Glutamatergic neuron (in vitro differentiated cells): Measurements from ENCODE around the gene ATP2C2. TPM values are rescaled to one million over a fixed set of nuclear protein-coding genes. Genes with fewer than 3 reads are reported as not detected.
A peak's percentile ranks its signal among the peaks of the same experiment; 100 is the strongest.

Experiments used
- DNase-seq: peaks from one replicate; pipeline ENCODE4 v3.0.0; 2022
- H3K27ac Mint-ChIP-seq: one replicate; pipeline ENCODE4 v1.8.0; 2020; ENCODE audit warnings: mild to moderate bottlenecking, mixed read lengths, inconsistent platforms; ENCODE audit not compliant: unreplicated experiment
- H3K27me3 Mint-ChIP-seq: one replicate; pipeline ENCODE4 v1.8.0; 2020; ENCODE audit warnings: mild to moderate bottlenecking, moderate library complexity, mixed read lengths, inconsistent platforms; ENCODE audit not compliant: unreplicated experiment
- H3K36me3 Mint-ChIP-seq: one replicate; pipeline ENCODE4 v1.8.0; 2020; ENCODE audit warnings: mild to moderate bottlenecking, mixed read lengths, inconsistent platforms; ENCODE audit not compliant: unreplicated experiment
- H3K4me1 Mint-ChIP-seq: one replicate; pipeline ENCODE4 v1.8.0; 2020; ENCODE audit warnings: mild to moderate bottlenecking, low read depth, mixed read lengths, inconsistent platforms; ENCODE audit not compliant: unreplicated experiment
- H3K4me3 Mint-ChIP-seq: one replicate; pipeline ENCODE4 v1.8.0; 2020; ENCODE audit warnings: mild to moderate bottlenecking, mixed read lengths, inconsistent platforms; ENCODE audit not compliant: unreplicated experiment
- H3K9me3 Mint-ChIP-seq: one replicate; pipeline ENCODE4 v1.8.0; 2020; ENCODE audit warnings: mild to moderate bottlenecking, moderate library complexity, mixed read lengths, inconsistent platforms; ENCODE audit not compliant: unreplicated experiment
- total RNA-seq: library from RNA; stranded (reverse); fragmentation: NEBNext Ultra II Directional; extraction: Animal tissue kit (Norgen Biotek cat#: 25700); gene quantifications from one replicate; pipeline ENCODE4 v1.2.1, GENCODE V29; 2021; ENCODE audit not compliant: unreplicated experiment
- TF ChIP-seq, protein P1 (sequence below): fragments of 200-600 bp; sonication (generic); IDR thresholded peaks from one replicate; pipeline ENCODE4 v1.5.0; 2021; ENCODE audit not compliant: partially characterized antibody, unreplicated experiment

The ATP2C2 gene
- total RNA-seq, 1 donor from 2014 or later: not detected

DNA sequence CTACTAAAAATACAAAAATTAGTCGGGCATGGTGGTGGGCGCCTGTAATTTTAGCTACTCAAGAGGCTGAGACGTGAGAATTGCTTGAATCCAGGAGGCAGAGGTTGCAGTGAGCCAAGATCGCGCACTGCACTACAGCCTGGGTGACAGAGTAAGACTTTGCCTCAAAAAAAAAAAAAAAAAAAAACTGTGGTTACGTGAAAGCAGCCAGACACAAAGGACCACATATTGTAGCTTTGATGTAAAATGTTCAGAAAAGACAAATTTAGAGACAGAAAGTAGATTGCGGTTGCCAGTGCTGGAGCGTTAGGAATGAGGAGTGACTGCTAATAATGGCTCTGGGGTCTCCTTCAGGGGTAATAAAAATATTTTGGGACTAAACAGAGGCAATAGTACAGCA lies 140.2 kb downstream of the ATP2C2 start:
- H3K4me1 Mint-ChIP-seq: peaks cover 25% of the 10 kb centered on the region
- TF ChIP-seq, protein P1, sequence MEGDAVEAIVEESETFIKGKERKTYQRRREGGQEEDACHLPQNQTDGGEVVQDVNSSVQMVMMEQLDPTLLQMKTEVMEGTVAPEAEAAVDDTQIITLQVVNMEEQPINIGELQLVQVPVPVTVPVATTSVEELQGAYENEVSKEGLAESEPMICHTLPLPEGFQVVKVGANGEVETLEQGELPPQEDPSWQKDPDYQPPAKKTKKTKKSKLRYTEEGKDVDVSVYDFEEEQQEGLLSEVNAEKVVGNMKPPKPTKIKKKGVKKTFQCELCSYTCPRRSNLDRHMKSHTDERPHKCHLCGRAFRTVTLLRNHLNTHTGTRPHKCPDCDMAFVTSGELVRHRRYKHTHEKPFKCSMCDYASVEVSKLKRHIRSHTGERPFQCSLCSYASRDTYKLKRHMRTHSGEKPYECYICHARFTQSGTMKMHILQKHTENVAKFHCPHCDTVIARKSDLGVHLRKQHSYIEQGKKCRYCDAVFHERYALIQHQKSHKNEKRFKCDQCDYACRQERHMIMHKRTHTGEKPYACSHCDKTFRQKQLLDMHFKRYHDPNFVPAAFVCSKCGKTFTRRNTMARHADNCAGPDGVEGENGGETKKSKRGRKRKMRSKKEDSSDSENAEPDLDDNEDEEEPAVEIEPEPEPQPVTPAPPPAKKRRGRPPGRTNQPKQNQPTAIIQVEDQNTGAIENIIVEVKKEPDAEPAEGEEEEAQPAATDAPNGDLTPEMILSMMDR: no peak
- no peaks in the 10 kb centered on the region for H3K36me3 Mint-ChIP-seq
- H3K27me3 Mint-ChIP-seq: peaks cover 6% of the 10 kb centered on the region
- H3K27ac Mint-ChIP-seq: peak overlapping the region; percentile 17
- peaks cover 1% of the 10 kb centered on the region for H3K9me3 Mint-ChIP-seq
- DNase-seq: no peak
- H3K4me3 Mint-ChIP-seq: no peak overlapping the region

DNA sequence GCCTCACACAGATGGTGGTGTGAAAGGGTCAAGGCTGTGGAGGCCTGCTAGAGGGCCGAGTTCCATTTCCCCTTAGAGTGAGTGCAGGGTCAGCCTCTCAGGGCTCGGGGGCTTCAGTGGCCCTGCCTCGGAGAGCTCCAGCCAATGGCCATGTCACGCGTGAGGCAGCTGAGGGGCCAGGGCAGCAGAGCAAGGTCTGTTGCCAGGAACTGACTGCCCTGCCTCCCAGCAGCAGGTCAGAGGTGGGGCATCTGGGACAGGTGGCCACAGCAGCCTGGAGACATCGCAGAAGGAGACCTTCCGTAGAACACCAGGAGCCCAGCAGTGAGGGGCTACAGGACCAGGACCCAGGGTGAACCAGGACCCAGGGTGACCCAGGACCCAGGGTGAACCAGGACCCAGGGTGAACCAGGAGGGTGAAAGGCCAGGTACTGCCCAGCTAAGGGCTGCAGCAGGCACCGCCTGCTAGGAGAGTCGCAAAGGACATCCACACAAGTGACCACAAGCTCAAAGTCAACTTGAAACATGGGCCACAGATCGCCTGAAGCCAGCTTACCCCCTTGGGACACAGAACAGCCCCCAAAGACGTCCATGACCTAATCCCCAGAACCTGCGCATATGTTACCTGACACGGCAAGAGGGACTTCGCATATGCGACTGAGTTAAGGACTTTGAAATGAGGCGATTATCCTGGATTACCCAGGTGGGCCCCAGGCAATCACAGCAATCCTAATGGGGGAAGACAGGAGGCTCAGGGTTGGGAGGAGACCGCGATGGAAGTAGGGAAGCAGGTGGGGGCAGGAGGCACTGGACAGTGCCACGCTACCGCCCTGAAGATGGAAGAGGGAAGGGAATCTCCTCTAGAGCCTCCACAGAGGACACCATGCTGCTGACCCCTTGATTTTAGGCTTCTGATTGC lies 141.0 kb downstream of the ATP2C2 start:
- Mint-ChIP-seq H3K27me3 (peaks cover 6% of the 10 kb centered on the region), H3K4me3 (peak overlapping the region; percentile 47), H3K4me1 (peaks cover 23% of the 10 kb centered on the region), H3K36me3 (no peaks in the 10 kb centered on the region), H3K27ac (peak overlapping the region; percentile 17), H3K9me3 (peaks cover 1% of the 10 kb centered on the region)
- TF ChIP-seq, protein P1: no peak
- no peak for DNase-seq

DNA sequence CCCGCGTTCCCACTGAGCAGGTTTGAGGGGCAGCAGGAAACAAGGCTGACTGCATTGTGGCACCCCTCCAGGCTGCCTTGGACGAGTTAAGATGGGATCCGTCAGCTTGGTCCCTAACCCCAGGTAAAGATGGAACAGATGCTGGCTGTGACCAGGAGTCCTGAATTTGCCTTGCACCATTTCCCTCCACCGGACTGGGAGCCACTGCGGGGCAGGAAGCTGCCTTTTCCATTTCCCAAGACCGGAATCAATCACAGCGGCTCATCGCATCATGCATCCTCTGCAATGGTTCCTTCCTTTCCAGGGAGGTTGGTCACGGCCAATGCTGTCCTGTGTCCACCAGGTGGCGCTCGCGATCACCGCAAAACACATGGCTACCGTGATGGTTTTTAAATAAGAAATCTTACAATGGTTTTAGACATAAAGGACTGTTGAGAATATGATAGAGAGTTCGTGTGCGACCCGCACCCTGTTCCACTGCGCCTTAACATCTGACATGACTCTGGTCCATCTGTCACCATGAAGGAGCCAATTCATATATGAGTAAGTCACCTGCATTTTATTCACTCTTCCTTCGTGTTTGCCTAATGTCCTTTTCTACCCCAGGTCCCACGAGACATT lies 143.0 kb downstream of the ATP2C2 start:
- peak; percentile 87 for DNase-seq
- Mint-ChIP-seq H3K36me3 (no peaks in the 10 kb centered on the region), H3K4me3 (peak overlapping the region; percentile 69), H3K4me1 (peaks cover 25% of the 10 kb centered on the region), H3K9me3 (peaks cover 1% of the 10 kb centered on the region), H3K27ac (peak overlapping the region; percentile 77), H3K27me3 (peaks cover 5% of the 10 kb centered on the region)
- TF ChIP-seq, protein P1: peak; percentile 97

DNA sequence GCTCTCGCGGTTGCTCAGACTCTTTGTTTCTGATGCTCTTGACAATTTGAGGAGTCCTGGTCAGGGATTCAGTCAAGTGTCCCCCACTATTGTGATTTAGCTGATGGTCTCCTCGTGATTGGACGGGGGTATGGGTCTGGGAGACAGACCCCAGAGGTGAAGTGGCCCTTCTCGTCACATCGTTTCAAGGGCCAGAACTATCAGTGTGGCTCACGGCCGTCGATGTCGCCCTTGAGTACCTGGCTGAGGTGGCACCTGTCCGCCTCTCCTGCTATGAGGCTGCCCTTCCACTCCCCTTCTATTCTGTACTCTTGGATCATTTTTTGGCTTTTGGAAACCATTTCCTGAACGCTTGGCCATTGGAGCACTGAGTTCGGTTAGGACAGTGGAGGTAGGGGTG lies 143.5 kb downstream of the ATP2C2 start:
- Mint-ChIP-seq H3K36me3 (no peaks in the 10 kb centered on the region), H3K4me3 (peak overlapping the region; percentile 69), H3K9me3 (peaks cover 1% of the 10 kb centered on the region), H3K27ac (peak overlapping the region; percentile 77), H3K27me3 (peaks cover 4% of the 10 kb centered on the region), H3K4me1 (peaks cover 25% of the 10 kb centered on the region)
- TF ChIP-seq, protein P1: no peak
- DNase-seq: no peak

DNA sequence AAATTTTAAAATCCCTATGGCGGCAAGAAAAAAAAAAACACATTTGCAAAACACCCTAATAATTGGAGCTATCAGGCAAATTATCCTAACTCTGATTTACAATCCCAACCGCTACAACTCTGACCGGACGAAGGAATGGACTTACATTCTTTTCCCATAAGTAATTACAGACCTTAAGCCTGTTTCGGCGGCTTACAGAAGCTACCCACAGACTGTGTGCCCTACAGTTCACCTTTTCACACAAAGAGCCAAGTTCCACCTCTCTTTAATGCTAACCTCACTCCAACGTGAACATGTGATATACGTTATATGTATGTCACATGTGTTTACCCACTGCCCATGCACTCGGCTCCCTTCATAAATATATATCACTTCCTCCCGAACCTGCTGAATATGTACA lies 144.8 kb downstream of the ATP2C2 start:
- Mint-ChIP-seq H3K4me3 (no peak overlapping the region), H3K27ac (no peak overlapping the region), H3K4me1 (peaks cover 25% of the 10 kb centered on the region), H3K36me3 (no peaks in the 10 kb centered on the region), H3K27me3 (peaks cover 3% of the 10 kb centered on the region), H3K9me3 (peaks cover 1% of the 10 kb centered on the region)
- TF ChIP-seq, protein P1: no peak
- no peak for DNase-seq
